ENCODE measurements around the gene SLX9.

DNA sequence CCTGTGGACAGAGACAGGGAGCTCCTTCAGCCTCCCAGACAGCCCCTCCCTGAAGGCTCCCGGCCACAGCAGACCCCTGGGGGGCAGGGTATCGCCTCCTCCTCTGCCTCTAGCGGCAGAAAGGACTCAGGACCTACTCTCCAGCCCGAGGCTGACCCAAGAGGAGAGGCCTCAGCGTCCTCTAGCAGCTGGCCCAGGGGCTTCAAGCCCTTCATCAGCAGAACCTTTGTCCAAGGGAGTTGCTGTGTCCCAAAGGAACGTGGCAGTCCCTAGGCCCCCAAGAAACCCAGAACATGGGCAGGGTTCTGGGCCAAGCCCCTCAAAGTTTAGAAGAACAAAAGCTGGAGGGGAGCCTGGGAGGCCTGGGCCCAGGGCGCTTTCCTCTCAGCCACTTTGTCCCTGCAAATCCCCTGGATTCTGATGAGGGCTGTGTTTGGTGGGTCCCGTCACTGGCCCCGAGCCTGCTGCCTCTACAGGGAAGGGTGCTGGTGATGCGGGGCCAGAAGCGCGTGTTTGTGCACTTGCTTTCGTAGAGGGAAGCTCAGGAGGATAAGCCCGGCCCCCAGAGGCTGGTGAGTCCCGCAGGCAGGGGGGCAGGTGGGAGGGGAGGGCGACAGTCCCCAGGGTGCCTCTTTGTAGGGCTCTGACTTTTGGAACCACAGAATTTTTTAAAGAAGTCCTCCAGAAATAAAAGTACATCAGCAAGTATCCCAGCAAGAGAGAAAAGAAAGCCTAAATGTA is 32.4 kb upstream of the SLX9 start:
- TF ChIP-seq CTCF (IDR thresholded peaks at IDR 0.05): no peak
- no peak for TF ChIP-seq POLR2A (IDR thresholded peaks at IDR 0.05)
